ENCODE results near the gene SMARCAL1.

- no peak for TF ChIP-seq POLR2A (IDR thresholded peaks at IDR 0.05; ENCODE audit: low read depth)
- TF ChIP-seq, protein P1, sequence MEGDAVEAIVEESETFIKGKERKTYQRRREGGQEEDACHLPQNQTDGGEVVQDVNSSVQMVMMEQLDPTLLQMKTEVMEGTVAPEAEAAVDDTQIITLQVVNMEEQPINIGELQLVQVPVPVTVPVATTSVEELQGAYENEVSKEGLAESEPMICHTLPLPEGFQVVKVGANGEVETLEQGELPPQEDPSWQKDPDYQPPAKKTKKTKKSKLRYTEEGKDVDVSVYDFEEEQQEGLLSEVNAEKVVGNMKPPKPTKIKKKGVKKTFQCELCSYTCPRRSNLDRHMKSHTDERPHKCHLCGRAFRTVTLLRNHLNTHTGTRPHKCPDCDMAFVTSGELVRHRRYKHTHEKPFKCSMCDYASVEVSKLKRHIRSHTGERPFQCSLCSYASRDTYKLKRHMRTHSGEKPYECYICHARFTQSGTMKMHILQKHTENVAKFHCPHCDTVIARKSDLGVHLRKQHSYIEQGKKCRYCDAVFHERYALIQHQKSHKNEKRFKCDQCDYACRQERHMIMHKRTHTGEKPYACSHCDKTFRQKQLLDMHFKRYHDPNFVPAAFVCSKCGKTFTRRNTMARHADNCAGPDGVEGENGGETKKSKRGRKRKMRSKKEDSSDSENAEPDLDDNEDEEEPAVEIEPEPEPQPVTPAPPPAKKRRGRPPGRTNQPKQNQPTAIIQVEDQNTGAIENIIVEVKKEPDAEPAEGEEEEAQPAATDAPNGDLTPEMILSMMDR (IDR thresholded peaks at IDR 0.05) = no peak
- no peak for TF ChIP-seq EP300 (IDR thresholded peaks at IDR 0.05)
- no peak for TF ChIP-seq POLR2AphosphoS5 (IDR thresholded peaks at IDR 0.05)
These were observed 12.0 kb downstream of the SMARCAL1 start for GRCh38 chr2:216424274-216424673.

Data from esophagus muscularis mucosa (tissue), 4 donors.